Measurements from ENCODE around the gene ENOPH1. TPM values are rescaled to one million over a fixed set of nuclear protein-coding genes. Genes with fewer than 3 reads are reported as not detected.

The ENOPH1 gene
- total RNA-seq, 1 donor from 2014 or later: 23.7 TPM

GRCh38 chr4:82482387-82482786 is 52.0 kb downstream of the ENOPH1 start:
- no peak overlapping the region for H3K27ac ChIP-seq
- no peak for ATAC-seq

GRCh38 chr4:82484996-82485783 is 54.8 kb downstream of the ENOPH1 start:
- no peak for TF ChIP-seq CTCF (IDR thresholded peaks at IDR 0.05)
- DNase-seq (no peak), ATAC-seq (no peak)
- Histone ChIP-seq H3K4me1 (no peaks in the 10 kb centered on the region), H3K36me3 (no peaks in the 10 kb centered on the region), H3K9me3 (no peaks in the 10 kb centered on the region), H3K27ac (no peak overlapping the region), H3K4me3 (no peak overlapping the region), H3K27me3 (ENCODE audit: low read depth) (no peaks in the 10 kb centered on the region)
- intact Hi-C loops (cut with DNase I): no loop called here

More at GRCh38 chr4:82482387-82482786, 52.0 kb downstream of the ENOPH1 start:
- H3K36me3 ChIP-seq: no peaks in the 10 kb centered on the region
- no peak for DNase-seq
- no peak for TF ChIP-seq CTCF (IDR thresholded peaks at IDR 0.05)
- no peaks in the 10 kb centered on the region for H3K27me3 ChIP-seq (ENCODE audit: low read depth)
- no peaks in the 10 kb centered on the region for H3K9me3 ChIP-seq
- H3K4me3 ChIP-seq: no peak overlapping the region
- H3K4me1 ChIP-seq: no peaks in the 10 kb centered on the region
- intact Hi-C loops (cut with DNase I): no loop called here

GRCh38 chr4:82489076-82489475 is 58.7 kb downstream of the ENOPH1 start:
- Histone ChIP-seq H3K9me3 (no peaks in the 10 kb centered on the region), H3K4me3 (no peak overlapping the region), H3K36me3 (no peaks in the 10 kb centered on the region), H3K27ac (no peak overlapping the region), H3K4me1 (no peaks in the 10 kb centered on the region), H3K27me3 (ENCODE audit: low read depth) (no peaks in the 10 kb centered on the region)
- no peak for TF ChIP-seq CTCF (IDR thresholded peaks at IDR 0.05)
- DNase-seq: no peak
- ATAC-seq: no peak
- intact Hi-C loops (cut with DNase I): no loop called here

GRCh38 chr4:82489987-82490386 is 59.6 kb downstream of the ENOPH1 start:
- intact Hi-C loops (cut with DNase I): no loop called here
- Histone ChIP-seq H3K4me3 (no peak overlapping the region), H3K27ac (no peak overlapping the region), H3K4me1 (no peaks in the 10 kb centered on the region), H3K9me3 (no peaks in the 10 kb centered on the region), H3K36me3 (no peaks in the 10 kb centered on the region), H3K27me3 (ENCODE audit: low read depth) (no peaks in the 10 kb centered on the region)
- TF ChIP-seq CTCF (IDR thresholded peaks at IDR 0.05): no peak
- DNase-seq (no peak), ATAC-seq (no peak)

GRCh38 chr4:82491251-82491960 is 61.0 kb downstream of the ENOPH1 start:
- ATAC-seq (peak in 1 of 2 donors; percentile 26), DNase-seq (no peak)
- intact Hi-C loops (cut with DNase I): no loop called here
- Histone ChIP-seq H3K27ac (no peak overlapping the region), H3K4me1 (no peaks in the 10 kb centered on the region), H3K27me3 (ENCODE audit: low read depth) (no peaks in the 10 kb centered on the region), H3K9me3 (no peaks in the 10 kb centered on the region), H3K4me3 (no peak overlapping the region), H3K36me3 (no peaks in the 10 kb centered on the region)
- TF ChIP-seq CTCF (IDR thresholded peaks at IDR 0.05): no peak

Data from lower lobe of right lung (tissue), 2 donors.